Mesothelial cell of epicardium (in vitro differentiated cells): Measurements from ENCODE around the gene C3. TPM values are rescaled to one million over a fixed set of nuclear protein-coding genes. Genes with fewer than 3 reads are reported as not detected.

ENCODE experiments used
- DNase-seq, 2 experiments: peaks; one replicate each; pipeline ENCODE4 v3.0.0; 2021; ENCODE audit warnings: low spot score in 2 of 2; ENCODE audit not compliant: unreplicated experiment in 2 of 2
- H3K27ac Mint-ChIP-seq: 2 replicates; pipeline ENCODE4 v1.8.0; 2021; ENCODE audit warnings: mixed read lengths
- H3K27me3 Mint-ChIP-seq: 2 replicates; pipeline ENCODE4 v1.8.0; 2021; ENCODE audit warnings: low read depth, mixed read lengths
- H3K36me3 Mint-ChIP-seq: 2 replicates; pipeline ENCODE4 v1.8.0; 2021; ENCODE audit warnings: mixed read lengths
- H3K4me1 Mint-ChIP-seq: 2 replicates; pipeline ENCODE4 v1.8.0; 2021; ENCODE audit warnings: mixed read lengths
- H3K4me3 Mint-ChIP-seq: 2 replicates; pipeline ENCODE4 v1.8.0; 2021; ENCODE audit warnings: mild to moderate bottlenecking, moderate library complexity, mixed read lengths
- H3K9me3 Mint-ChIP-seq: 2 replicates; pipeline ENCODE4 v1.8.0; 2021; ENCODE audit warnings: mixed read lengths
- CTCF ChIP-seq: fragments of 200-600 bp; sonication (generic); IDR thresholded peaks from one replicate; pipeline ENCODE4 v1.5.0; 2021; ENCODE audit warnings: antibody characterized with exemption; ENCODE audit not compliant: unreplicated experiment
- total RNA-seq: library from RNA; stranded (reverse); gene quantifications from 3 replicates; pipeline ENCODE4 v1.2.1, GENCODE V29; 2021

Gene C3
- total RNA-seq, 1 donor from 2014 or later = 24.5 TPM

GRCh38 chr19:6706633-6706958, 13.9 kb downstream of the C3 start:
- no peak overlapping the region for H3K4me3 Mint-ChIP-seq
- DNase-seq = no peak
- H3K27me3 Mint-ChIP-seq = peaks cover 39% of the 10 kb centered on the region
- no peaks in the 10 kb centered on the region for H3K4me1 Mint-ChIP-seq
- H3K36me3 Mint-ChIP-seq = no peaks in the 10 kb centered on the region
- H3K27ac Mint-ChIP-seq = no peak overlapping the region
- no peak for TF ChIP-seq CTCF
- H3K9me3 Mint-ChIP-seq = no peaks in the 10 kb centered on the region

- H3K4me1 Mint-ChIP-seq = no peaks in the 10 kb centered on the region
- no peak for TF ChIP-seq CTCF
- no peaks in the 10 kb centered on the region for H3K9me3 Mint-ChIP-seq
- no peak for DNase-seq
- H3K4me3 Mint-ChIP-seq = no peak overlapping the region
- H3K27me3 Mint-ChIP-seq = peaks cover 33% of the 10 kb centered on the region
- no peak overlapping the region for H3K27ac Mint-ChIP-seq
- H3K36me3 Mint-ChIP-seq = no peaks in the 10 kb centered on the region
Measured at GRCh38 chr19:6705931-6706632, 14.4 kb downstream of the C3 start.

- Mint-ChIP-seq H3K27ac (no peak overlapping the region), H3K4me1 (no peaks in the 10 kb centered on the region), H3K9me3 (no peaks in the 10 kb centered on the region), H3K27me3 (peaks cover 2% of the 10 kb centered on the region), H3K36me3 (no peaks in the 10 kb centered on the region), H3K4me3 (no peak overlapping the region)
- DNase-seq = no peak
- no peak for TF ChIP-seq CTCF
Measured at GRCh38 chr19:6700586-6701316, 19.7 kb downstream of the C3 start.

- Mint-ChIP-seq H3K4me1 (no peaks in the 10 kb centered on the region), H3K27ac (no peak overlapping the region), H3K4me3 (no peak overlapping the region), H3K36me3 (no peaks in the 10 kb centered on the region), H3K27me3 (peaks cover 2% of the 10 kb centered on the region), H3K9me3 (no peaks in the 10 kb centered on the region)
- DNase-seq = no peak
- TF ChIP-seq CTCF = no peak
Measured at GRCh38 chr19:6699935-6700334, 20.5 kb downstream of the C3 start.

- no peak overlapping the region for H3K27ac Mint-ChIP-seq
- TF ChIP-seq CTCF = no peak
- no peak overlapping the region for H3K4me3 Mint-ChIP-seq
- H3K36me3 Mint-ChIP-seq = no peaks in the 10 kb centered on the region
- H3K27me3 Mint-ChIP-seq = no peaks in the 10 kb centered on the region
- no peaks in the 10 kb centered on the region for H3K4me1 Mint-ChIP-seq
- no peak for DNase-seq
- no peaks in the 10 kb centered on the region for H3K9me3 Mint-ChIP-seq
Measured at GRCh38 chr19:6697291-6697690, 23.2 kb downstream of the C3 start.
